ENCODE data around the gene TLE4.

GRCh38 chr9:79744521-79744920 is 172.8 kb downstream of the TLE4 start:
- TF ChIP-seq CTCF (conservative IDR thresholded peaks at IDR 0.05; ENCODE audit: low read depth in 2 of 2) (no peak), EZH2 (IDR thresholded peaks at IDR 0.05; ENCODE audit: low read depth, unreplicated experiment) (no peak), ZNF114 (CRISPR knock-in tag; IDR thresholded peaks at IDR 0.05) (no peak), REST (IDR thresholded peaks at IDR 0.05; ENCODE audit: unreplicated experiment) (no peak), JUNB (IDR thresholded peaks at IDR 0.05; ENCODE audit: unreplicated experiment) (no peak), NANOG (IDR thresholded peaks at IDR 0.05; ENCODE audit: borderline replicate concordance) (no peak), POLR2AphosphoS5 (IDR thresholded peaks at IDR 0.05; ENCODE audit: low read depth) (no peak), STAT1 (IDR thresholded peaks at IDR 0.05; ENCODE audit: unreplicated experiment) (no peak), ZNF331 (CRISPR knock-in tag; IDR thresholded peaks at IDR 0.05; ENCODE audit: low read depth) (no peak), ETS1 (IDR thresholded peaks at IDR 0.05) (no peak), EZH2phosphoT487 (IDR thresholded peaks at IDR 0.05; ENCODE audit: unreplicated experiment) (no peak), CREB1 (CRISPR knock-in tag; IDR thresholded peaks at IDR 0.05; ENCODE audit: low read depth) (no peak)

Measured in GM23338 (cell line).